Uterus (tissue), 2 donors: ENCODE measurements around the gene RICTOR.

Experiments used
- POLR2A ChIP-seq, 2 donors: fragments of 450-650 bp; IDR thresholded peaks; one replicate each; pipeline ENCODE4 v1.6.1; 2016; ENCODE audit warnings: antibody characterized with exemption in 2 of 2, mild to moderate bottlenecking in 1 of 2, moderate library complexity in 1 of 2
- TF ChIP-seq, protein P1 (sequence below), 4 experiments: fragments of 200-600 bp in 2 of 4; fragments of 450-650 bp in 2 of 4; sonication (generic) in 2 of 4; IDR thresholded peaks; one replicate each; pipeline ENCODE4 v1.5.1; 2016 to 2019; ENCODE audit warnings: antibody characterized with exemption in 4 of 4, mild to moderate bottlenecking in 2 of 4, moderate library complexity in 1 of 4

DNA sequence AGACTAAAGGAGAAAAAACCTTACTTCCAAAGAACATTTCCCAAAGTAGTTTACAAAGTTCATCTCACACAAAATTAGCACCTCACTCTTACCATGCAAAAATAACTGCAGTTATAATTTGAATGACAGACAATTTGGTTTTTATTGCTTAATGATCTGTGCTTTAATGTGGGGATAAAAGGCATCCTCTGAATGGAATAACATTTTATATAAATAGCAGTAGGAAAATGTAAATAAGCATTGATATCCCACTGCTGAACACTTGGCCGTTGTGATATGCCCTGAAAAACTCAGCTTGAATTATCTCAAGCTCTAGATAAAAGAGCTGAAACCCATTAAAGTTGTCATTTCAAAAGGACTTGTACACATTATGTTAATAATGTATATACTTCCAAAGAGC, 135.2 kb downstream of the RICTOR start:
- no peak for TF ChIP-seq POLR2A (IDR thresholded peaks at IDR 0.05)
- TF ChIP-seq, protein P1, sequence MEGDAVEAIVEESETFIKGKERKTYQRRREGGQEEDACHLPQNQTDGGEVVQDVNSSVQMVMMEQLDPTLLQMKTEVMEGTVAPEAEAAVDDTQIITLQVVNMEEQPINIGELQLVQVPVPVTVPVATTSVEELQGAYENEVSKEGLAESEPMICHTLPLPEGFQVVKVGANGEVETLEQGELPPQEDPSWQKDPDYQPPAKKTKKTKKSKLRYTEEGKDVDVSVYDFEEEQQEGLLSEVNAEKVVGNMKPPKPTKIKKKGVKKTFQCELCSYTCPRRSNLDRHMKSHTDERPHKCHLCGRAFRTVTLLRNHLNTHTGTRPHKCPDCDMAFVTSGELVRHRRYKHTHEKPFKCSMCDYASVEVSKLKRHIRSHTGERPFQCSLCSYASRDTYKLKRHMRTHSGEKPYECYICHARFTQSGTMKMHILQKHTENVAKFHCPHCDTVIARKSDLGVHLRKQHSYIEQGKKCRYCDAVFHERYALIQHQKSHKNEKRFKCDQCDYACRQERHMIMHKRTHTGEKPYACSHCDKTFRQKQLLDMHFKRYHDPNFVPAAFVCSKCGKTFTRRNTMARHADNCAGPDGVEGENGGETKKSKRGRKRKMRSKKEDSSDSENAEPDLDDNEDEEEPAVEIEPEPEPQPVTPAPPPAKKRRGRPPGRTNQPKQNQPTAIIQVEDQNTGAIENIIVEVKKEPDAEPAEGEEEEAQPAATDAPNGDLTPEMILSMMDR (IDR thresholded peaks at IDR 0.05), result no peak
